Fibroblast of skin of back (primary cell): ENCODE measurements around the gene TGFBR3.
"Not testable (repeated sequence)": the region's sequence is repeated elsewhere in the genome, so short reads cannot be mapped to it uniquely, and the experiment has no call there.

ENCODE experiments used
- DNase-seq: peaks from one replicate; pipeline ENCODE4 v3.0.0-alpha.2; 2013

The TGFBR3 gene

GRCh38 chr1:91847851-91848250 lies 38.1 kb downstream of the TGFBR3 start:
- no peak for DNase-seq

- DNase-seq = no peak
Observed at GRCh38 chr1:91846639-91847013, 39.3 kb downstream of the TGFBR3 start.

- DNase-seq = peak; percentile 45
Observed at GRCh38 chr1:91846007-91846638, 39.8 kb downstream of the TGFBR3 start.

GRCh38 chr1:91844862-91845528 lies 41.0 kb downstream of the TGFBR3 start:
- DNase-seq = peak; percentile 84

GRCh38 chr1:91843843-91844242 lies 42.1 kb downstream of the TGFBR3 start:
- no peak for DNase-seq

GRCh38 chr1:91842563-91842962 lies 43.4 kb downstream of the TGFBR3 start:
- DNase-seq = no peak

- DNase-seq = no peak
Observed at GRCh38 chr1:91842056-91842455, 43.9 kb downstream of the TGFBR3 start.

GRCh38 chr1:91840276-91840675 lies 45.7 kb downstream of the TGFBR3 start:
- not testable (repeated sequence) for DNase-seq

- DNase-seq = no peak
Observed at GRCh38 chr1:91836331-91837040, 49.5 kb downstream of the TGFBR3 start.

GRCh38 chr1:91835087-91835521 lies 50.8 kb downstream of the TGFBR3 start:
- DNase-seq = no peak

- DNase-seq = not testable (repeated sequence)
Observed at GRCh38 chr1:91834549-91834948, 51.4 kb downstream of the TGFBR3 start.

- peak; percentile 29 for DNase-seq
Observed at GRCh38 chr1:91833946-91834345, 52.0 kb downstream of the TGFBR3 start.

GRCh38 chr1:91831132-91831930 lies 54.6 kb downstream of the TGFBR3 start:
- no peak for DNase-seq

- DNase-seq = peak; percentile 75
Observed at GRCh38 chr1:91830242-91831131, 55.5 kb downstream of the TGFBR3 start.

GRCh38 chr1:91829293-91830153 lies 56.4 kb downstream of the TGFBR3 start:
- DNase-seq = no peak

GRCh38 chr1:91828583-91829281 lies 57.2 kb downstream of the TGFBR3 start:
- no peak for DNase-seq

- no peak for DNase-seq
Observed at GRCh38 chr1:91827459-91828321, 58.3 kb downstream of the TGFBR3 start.

- DNase-seq = no peak
Observed at GRCh38 chr1:91827087-91827458, 58.9 kb downstream of the TGFBR3 start.

GRCh38 chr1:91826649-91827048 lies 59.3 kb downstream of the TGFBR3 start:
- no peak for DNase-seq
